GM12878 (cell line): ENCODE data around the gene GALNT9. TPM values are rescaled to one million over a fixed set of nuclear protein-coding genes. Genes with fewer than 3 reads are reported as not detected.

ENCODE experiments used
- ATAC-seq: fragments of 200-7000 bp; cut with Tn5 transposase; 3 replicates; pipeline ENCODE4 v1.9.1; 2020; ENCODE audit warnings: mild to moderate bottlenecking, moderate library complexity
- BruUV-seq: library from RNA; stranded (reverse); fragments of 400-500 nt; replicated peaks from 2 replicates; lab custom pipeline; 2021; lab: Mats Ljungman, UMichigan
- CTCF ChIA-PET: fragments of 300-600 bp; sonication (Branson Sonifier 250); formaldehyde crosslinking; extraction: SDS; loops from one replicate; lab custom pipeline; 2021; ENCODE audit warnings: inconsistent platforms; lab: Yijun Ruan, JAX
- POLR2A ChIA-PET: fragments of 350-600 bp; formaldehyde crosslinking; extraction: SDS; loops from one replicate; lab custom pipeline; 2021; ENCODE audit warnings: inconsistent platforms; lab: Charles Lee
- RAD21 ChIA-PET: fragments of 300-600 bp; sonication (Branson Sonifier 250); formaldehyde crosslinking; loops from one replicate; lab custom pipeline; 2023; ENCODE audit warnings: antibody characterized with exemption; ENCODE audit not compliant: unreplicated experiment; lab: Charles Lee
- SMC1A ChIA-PET: fragments of 300-600 bp; sonication (Branson Sonifier 250); formaldehyde crosslinking; loops from one replicate; lab custom pipeline; 2023; ENCODE audit not compliant: unreplicated experiment, uncharacterized antibody; lab: Charles Lee
- DNase-seq: peaks from one replicate; pipeline ENCODE4 v3.0.0-alpha.2; 2011; ENCODE audit warnings: low read depth, low spot score
- FAIRE-seq: peaks from 3 replicates; lab custom pipeline; 2011; peaks lifted over from hg19 to GRCh38; lab: Jason Lieb, UNC
- H2AFZ ChIP-seq: 2 replicates; pipeline ENCODE4 v1.6.0; 2011; ENCODE audit warnings: low read depth, low read length, control low read depth; ENCODE audit not compliant: control insufficient read depth
- H3K27ac ChIP-seq: 2 replicates; pipeline ENCODE4 v1.5.1; 2011; ENCODE audit warnings: control low read depth; ENCODE audit not compliant: control insufficient read depth, insufficient read depth
- H3K27me3 ChIP-seq, 2 experiments: replicated peaks in 1 of 2; 2 replicates each; pipeline versions ENCODE4 v1.6.0 to v1.6.1; 2011; ENCODE audit warnings: low read length in 1 of 2; ENCODE audit not compliant: control insufficient read depth in 2 of 2, insufficient read depth in 2 of 2
- H3K36me3 ChIP-seq, 2 experiments: 2 replicates each; pipeline ENCODE4 v1.5.1; 2011; ENCODE audit warnings: low read length in 1 of 2; ENCODE audit not compliant: control insufficient read depth in 2 of 2, insufficient read depth in 2 of 2
- H3K4me1 ChIP-seq: 2 replicates; pipeline ENCODE4 v1.6.1; 2011; ENCODE audit warnings: mild to moderate bottlenecking, low read length, moderate library complexity, mixed read lengths; ENCODE audit not compliant: control insufficient read depth, insufficient read depth
- H3K4me2 ChIP-seq: 2 replicates; pipeline ENCODE4 v1.6.0; 2011; ENCODE audit warnings: control low read depth; ENCODE audit not compliant: control insufficient read depth, insufficient read depth
- H3K4me3 ChIP-seq: fragments of 200-600 bp; sonication (generic); 2 replicates; pipeline ENCODE4 v1.5.1; 2016
- H3K79me2 ChIP-seq: 2 replicates; pipeline ENCODE4 v1.6.0; 2011; ENCODE audit warnings: low read length; ENCODE audit not compliant: control insufficient read depth, insufficient read depth
- H3K9ac ChIP-seq: 2 replicates; pipeline ENCODE4 v1.8.0; 2011; ENCODE audit warnings: low read length, control low read depth, mixed read lengths; ENCODE audit not compliant: control insufficient read depth, insufficient read depth
- H3K9me3 ChIP-seq: replicated peaks from 3 replicates; pipeline ENCODE4 v1.5.1; 2011; ENCODE audit warnings: mild to moderate bottlenecking, low read length; ENCODE audit not compliant: control insufficient read depth, insufficient read depth
- H4K20me1 ChIP-seq: 2 replicates; pipeline ENCODE4 v1.6.0; 2011; ENCODE audit not compliant: control insufficient read depth, insufficient read depth
- EGR1 ChIP-seq, 2 experiments: IDR thresholded peaks; 1 replicate in 1 of 2; 2 replicates in 1 of 2; pipeline ENCODE4 v1.6.1; 2011 to 2012; ENCODE audit warnings: low read depth in 2 of 2, low read length in 2 of 2, borderline replicate concordance in 1 of 2, mild to moderate bottlenecking in 1 of 2, moderate library complexity in 1 of 2
- HSF1 ChIP-seq: fragments of 150-350 bp; IDR thresholded peaks from 2 replicates; pipeline ENCODE4 v1.6.1; 2014; ENCODE audit warnings: mild to moderate bottlenecking, low read depth, low read length
- IKZF2 ChIP-seq, 2 experiments: fragments of 450-650 bp; IDR thresholded peaks; 2 replicates each; pipeline ENCODE4 v1.6.1; 2017; ENCODE audit warnings: mild to moderate bottlenecking in 2 of 2, moderate library complexity in 2 of 2
- NRF1 ChIP-seq: conservative IDR thresholded peaks from 2 replicates; pipeline ENCODE4 v1.6.1; 2011; ENCODE audit warnings: mild to moderate bottlenecking, low read depth, low read length, improper control_type of control experiment
- POLR2AphosphoS2 ChIP-seq: IDR thresholded peaks from 2 replicates; pipeline ENCODE4 v1.6.1; 2011; ENCODE audit warnings: low read depth, mild to moderate bottlenecking, low read length, improper control_type of control experiment, moderate library complexity
- POLR2AphosphoS5 ChIP-seq: IDR thresholded peaks from 2 replicates; pipeline ENCODE4 v1.6.1; 2011; ENCODE audit warnings: mild to moderate bottlenecking, low read length, inconsistent platforms
- SPI1 ChIP-seq: IDR thresholded peaks from 2 replicates; pipeline ENCODE4 v1.6.1; 2011; ENCODE audit warnings: low read depth, mild to moderate bottlenecking, low read length, moderate library complexity, borderline replicate concordance; ENCODE audit not compliant: insufficient read depth
- USF2 ChIP-seq: IDR thresholded peaks from 2 replicates; pipeline ENCODE4 v1.6.1; 2011; ENCODE audit warnings: low read depth, low read length, improper control_type of control experiment, borderline replicate concordance
- ZZZ3 ChIP-seq: IDR thresholded peaks from 2 replicates; pipeline ENCODE4 v1.6.1; 2011; ENCODE audit warnings: low read depth; ENCODE audit not compliant: control insufficient read depth, insufficient read length
- WGBS: methylation state at CpG from one replicate; pipeline ENCODE4 v1.1.6; 2016; ENCODE audit warnings: low lambda C conversion rate; ENCODE audit not compliant: insufficient replicate concordance, insufficient coverage; ENCODE audit errors: missing lambda C conversion rate; 5-methylcytosine and 5-hydroxymethylcytosine counted together
- in situ Hi-C: fragments of 300-500 bp; cut with MboI; formaldehyde crosslinking; loops from 9 replicates; pipeline ENCODE4 v1.14.3; 2018; ENCODE audit warnings: mixed read lengths
- intact Hi-C: fragments of 100-400 bp; cut with micrococcal nuclease; formaldehyde crosslinking; loops from one replicate; pipeline ENCODE4 v1.14.2; 2022; ENCODE audit not compliant: unreplicated experiment
- polyA plus RNA-seq, 11 experiments: library from polyadenylated mRNA; depleted of rRNA in 4 of 11; unstranded in 6 of 11; stranded (reverse) in 5 of 11; fragments of >200 nt; fragmentation: Nextera tagmentation in 4 of 11; fragmentation: Illumina TruSeq in 1 of 11; extraction: Ambion mirVana in 4 of 11; extraction: Trizol in 1 of 11; gene quantifications; 1 replicate in 1 of 11; 2 replicates in 10 of 11; pipeline versions ENCODE4 v1.2.1 to v1.2.3, GENCODE V29; 2011 to 2016; ENCODE audit warnings: inconsistent platforms in 2 of 11, missing spikeins in 2 of 11, low read depth in 1 of 11
- total RNA-seq, 4 experiments: library from RNA; depleted of rRNA in 3 of 4; stranded (reverse); fragments of >200 nt in 3 of 4; fragmentation: Illumina TruSeq in 1 of 4; extraction: Trizol in 1 of 4; gene quantifications; 2 replicates each; pipeline versions ENCODE4 v1.2.1 to v1.2.3, GENCODE V29; 2013 to 2021
- TF ChIP-seq, protein P1 (sequence below): fragments of 450-650 bp; IDR thresholded peaks from 2 replicates; pipeline ENCODE4 v1.6.1; 2016; ENCODE audit warnings: mild to moderate bottlenecking
- TF ChIP-seq, protein P2 (sequence below): IDR thresholded peaks from 2 replicates; pipeline ENCODE4 v1.6.1; 2011; ENCODE audit warnings: mild to moderate bottlenecking, low read depth, low read length, moderate library complexity; ENCODE audit not compliant: insufficient replicate concordance

GALNT9 gene
- total and polyA plus RNA-seq, 10 of the 15 experiments (the other 5 are each of a cell fraction or from before 2014, with no cell fraction given): 0.04 TPM; not detected in 9

DNA sequence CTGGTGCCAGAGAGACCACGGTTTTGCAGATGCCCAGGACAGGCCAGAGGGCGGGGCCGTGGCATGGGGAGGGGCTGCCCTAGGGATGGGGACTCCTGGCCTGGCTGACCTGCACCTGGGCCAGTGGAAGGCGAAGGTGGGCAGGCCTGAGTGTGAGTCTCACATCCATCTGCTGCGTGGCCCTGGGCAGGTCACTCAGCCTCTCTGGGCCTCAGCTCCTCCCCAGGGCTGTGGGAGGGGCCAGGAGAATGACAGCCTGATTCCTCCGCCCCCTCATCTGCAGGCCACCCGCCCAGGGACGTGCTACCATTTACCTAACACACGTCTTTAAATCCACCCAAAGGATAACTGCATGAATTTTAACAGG lies 90.9 kb downstream of the GALNT9 start:
- Histone ChIP-seq H3K79me2 (no peaks in the 10 kb centered on the region), H3K36me3 (no peaks in the 10 kb centered on the region), H3K4me3 (no peak overlapping the region), H3K27ac (no peak overlapping the region), H3K4me2 (no peak overlapping the region), H4K20me1 (no peaks in the 10 kb centered on the region), H3K9ac (no peak overlapping the region), H2AFZ (no peak overlapping the region), H3K27me3 (no peaks in the 10 kb centered on the region)
- intact Hi-C loops: no loop called here
- POLR2A ChIA-PET: no interaction called here
- CTCF ChIA-PET: no interaction called here
- ATAC-seq: peak; percentile 62
- no peak for FAIRE-seq
- 50% methylated on average over 9 of the region's 9 CpGs for WGBS
- RAD21 ChIA-PET: no interaction called here
- BruUV-seq: no TSS peak
- in situ Hi-C loops: no loop called here
- SMC1A ChIA-PET: no interaction called here
- TF ChIP-seq EGR1 (IDR thresholded peaks at IDR 0.05; ENCODE audit: borderline replicate concordance in 1 of 2, low read depth in 2 of 2, low read length in 2 of 2) (no peak), SPI1 (no peak)
- TF ChIP-seq, protein P1, sequence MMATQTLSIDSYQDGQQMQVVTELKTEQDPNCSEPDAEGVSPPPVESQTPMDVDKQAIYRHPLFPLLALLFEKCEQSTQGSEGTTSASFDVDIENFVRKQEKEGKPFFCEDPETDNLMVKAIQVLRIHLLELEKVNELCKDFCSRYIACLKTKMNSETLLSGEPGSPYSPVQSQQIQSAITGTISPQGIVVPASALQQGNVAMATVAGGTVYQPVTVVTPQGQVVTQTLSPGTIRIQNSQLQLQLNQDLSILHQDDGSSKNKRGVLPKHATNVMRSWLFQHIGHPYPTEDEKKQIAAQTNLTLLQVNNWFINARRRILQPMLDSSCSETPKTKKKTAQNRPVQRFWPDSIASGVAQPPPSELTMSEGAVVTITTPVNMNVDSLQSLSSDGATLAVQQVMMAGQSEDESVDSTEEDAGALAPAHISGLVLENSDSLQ: peak; percentile 54
- TF ChIP-seq, all 136 proteins: peak for 1
- no peaks in the 10 kb centered on the region for H3K4me1 ChIP-seq
- H3K9me3 ChIP-seq: no peaks in the 10 kb centered on the region; the same call in 2 of the 3 replicates
- DNase-seq: no peak

- 64% methylated on average over 32 of the region's 33 CpGs for WGBS
- H3K9ac ChIP-seq: no peak overlapping the region
- no peak overlapping the region for H3K27ac ChIP-seq
- ChIA-PET SMC1A (no interaction called here), RAD21 (no interaction called here), CTCF (no interaction called here), POLR2A (no interaction called here)
- ATAC-seq (no peak), DNase-seq (no peak), FAIRE-seq (no peak)
- no peak overlapping the region for H2AFZ ChIP-seq
- H3K36me3 ChIP-seq: no peaks in the 10 kb centered on the region
- no peak overlapping the region for H3K4me3 ChIP-seq
- no peaks in the 10 kb centered on the region for H3K27me3 ChIP-seq
- intact Hi-C loops: no loop called here
- H4K20me1 ChIP-seq: no peaks in the 10 kb centered on the region
- no peaks in the 10 kb centered on the region for H3K4me1 ChIP-seq
- H3K9me3 ChIP-seq: no peaks in the 10 kb centered on the region; the same call in 2 of the 3 replicates
- BruUV-seq: no TSS peak
- H3K4me2 ChIP-seq: no peak overlapping the region
- no peaks in the 10 kb centered on the region for H3K79me2 ChIP-seq
- in situ Hi-C loops: no loop called here
- TF ChIP-seq ZZZ3 (no peak), NRF1 (no peak), IKZF2 (IDR thresholded peaks at IDR 0.05) (no peak), POLR2AphosphoS5 (no peak), POLR2AphosphoS2 (no peak), USF2 (no peak), HSF1 (no peak)
- TF ChIP-seq, protein P2, sequence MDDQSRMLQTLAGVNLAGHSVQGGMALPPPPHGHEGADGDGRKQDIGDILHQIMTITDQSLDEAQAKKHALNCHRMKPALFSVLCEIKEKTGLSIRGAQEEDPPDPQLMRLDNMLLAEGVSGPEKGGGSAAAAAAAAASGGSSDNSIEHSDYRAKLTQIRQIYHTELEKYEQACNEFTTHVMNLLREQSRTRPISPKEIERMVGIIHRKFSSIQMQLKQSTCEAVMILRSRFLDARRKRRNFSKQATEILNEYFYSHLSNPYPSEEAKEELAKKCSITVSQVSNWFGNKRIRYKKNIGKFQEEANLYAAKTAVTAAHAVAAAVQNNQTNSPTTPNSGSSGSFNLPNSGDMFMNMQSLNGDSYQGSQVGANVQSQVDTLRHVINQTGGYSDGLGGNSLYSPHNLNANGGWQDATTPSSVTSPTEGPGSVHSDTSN: no peak
These were observed 91.5 kb downstream of the GALNT9 start for GRCh38 chr12:132237772-132238487.
